Measurements from ENCODE around the gene SRGAP1. TPM values are rescaled to one million over a fixed set of nuclear protein-coding genes. Genes with fewer than 3 reads are reported as not detected.

Gene SRGAP1
- 3.1 and 6.6 TPM in 2 replicates for total RNA-seq

GRCh38 chr12:63844391-63845341 lies at the start of gene SRGAP1:
TSS of gene SRGAP1 (plus strand) at chr12:63844700. CDS start at chr12:63844817, 117 bp downstream.

Other genes starting within 250 kb of the SRGAP1 start
- under 0.01 and 1.7 TPM in 2 replicates for gene DPY19L2, start 176.2 kb upstream of the SRGAP1 start, total RNA-seq
- 22.0 and 22.9 TPM in 2 replicates for gene RXYLT1, start 64.8 kb upstream of the SRGAP1 start, total RNA-seq